SK-N-MC (cell line): ENCODE data around the gene MOGAT3.

Experiments
- EZH2 ChIP-seq: fragments of 200-600 bp; sonication (generic); IDR thresholded peaks from one replicate; pipeline ENCODE4 v1.6.1; 2017; ENCODE audit warnings: antibody characterized with exemption
- FOXP2 ChIP-seq: optimal IDR thresholded peaks from 2 replicates; pipeline ENCODE3; 2011; ENCODE audit warnings: mild to moderate bottlenecking, moderate library complexity; ENCODE audit not compliant: insufficient read depth; ENCODE audit errors: extremely low read length, control extremely low read depth
- POLR2AphosphoS5 ChIP-seq: IDR thresholded peaks from 2 replicates; pipeline ENCODE4 v1.6.1; 2012; ENCODE audit warnings: mild to moderate bottlenecking, low read depth, low read length, borderline replicate concordance

GRCh38 chr7:101185258-101185839 is 15.5 kb downstream of the MOGAT3 start:
- TF ChIP-seq POLR2AphosphoS5 (no peak), EZH2 (no peak), FOXP2 (no peak)
